ENCODE measurements around the gene TXN.

DNA sequence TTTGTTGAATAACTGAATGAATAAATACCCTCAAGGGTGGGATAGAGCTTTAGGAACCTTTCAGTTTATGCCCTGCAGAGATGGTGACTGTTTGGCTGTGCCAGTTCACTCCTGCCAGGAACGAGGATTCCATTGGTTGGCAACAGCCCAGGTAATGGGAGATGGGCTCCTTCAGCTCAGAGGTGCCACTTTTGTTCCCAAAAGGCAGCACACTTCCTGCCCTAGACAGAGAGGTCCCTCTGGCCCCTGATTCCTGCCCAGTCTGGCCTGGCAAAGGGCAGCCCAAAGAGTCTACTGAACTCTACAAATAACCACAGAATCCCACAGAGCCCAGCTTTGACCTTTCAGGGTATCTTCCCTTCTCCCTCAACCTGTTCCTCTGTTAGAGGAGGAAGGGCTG lies 49.9 kb downstream of the TXN start:
- TF ChIP-seq, protein P1, sequence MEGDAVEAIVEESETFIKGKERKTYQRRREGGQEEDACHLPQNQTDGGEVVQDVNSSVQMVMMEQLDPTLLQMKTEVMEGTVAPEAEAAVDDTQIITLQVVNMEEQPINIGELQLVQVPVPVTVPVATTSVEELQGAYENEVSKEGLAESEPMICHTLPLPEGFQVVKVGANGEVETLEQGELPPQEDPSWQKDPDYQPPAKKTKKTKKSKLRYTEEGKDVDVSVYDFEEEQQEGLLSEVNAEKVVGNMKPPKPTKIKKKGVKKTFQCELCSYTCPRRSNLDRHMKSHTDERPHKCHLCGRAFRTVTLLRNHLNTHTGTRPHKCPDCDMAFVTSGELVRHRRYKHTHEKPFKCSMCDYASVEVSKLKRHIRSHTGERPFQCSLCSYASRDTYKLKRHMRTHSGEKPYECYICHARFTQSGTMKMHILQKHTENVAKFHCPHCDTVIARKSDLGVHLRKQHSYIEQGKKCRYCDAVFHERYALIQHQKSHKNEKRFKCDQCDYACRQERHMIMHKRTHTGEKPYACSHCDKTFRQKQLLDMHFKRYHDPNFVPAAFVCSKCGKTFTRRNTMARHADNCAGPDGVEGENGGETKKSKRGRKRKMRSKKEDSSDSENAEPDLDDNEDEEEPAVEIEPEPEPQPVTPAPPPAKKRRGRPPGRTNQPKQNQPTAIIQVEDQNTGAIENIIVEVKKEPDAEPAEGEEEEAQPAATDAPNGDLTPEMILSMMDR (IDR thresholded peaks at IDR 0.05) = no peak
- no peak for TF ChIP-seq POLR2A (IDR thresholded peaks at IDR 0.05)
